ENCODE data around the gene DHX58.
A peak's percentile ranks its signal among the peaks of the same experiment; 100 is the strongest.

The DHX58 gene

DNA sequence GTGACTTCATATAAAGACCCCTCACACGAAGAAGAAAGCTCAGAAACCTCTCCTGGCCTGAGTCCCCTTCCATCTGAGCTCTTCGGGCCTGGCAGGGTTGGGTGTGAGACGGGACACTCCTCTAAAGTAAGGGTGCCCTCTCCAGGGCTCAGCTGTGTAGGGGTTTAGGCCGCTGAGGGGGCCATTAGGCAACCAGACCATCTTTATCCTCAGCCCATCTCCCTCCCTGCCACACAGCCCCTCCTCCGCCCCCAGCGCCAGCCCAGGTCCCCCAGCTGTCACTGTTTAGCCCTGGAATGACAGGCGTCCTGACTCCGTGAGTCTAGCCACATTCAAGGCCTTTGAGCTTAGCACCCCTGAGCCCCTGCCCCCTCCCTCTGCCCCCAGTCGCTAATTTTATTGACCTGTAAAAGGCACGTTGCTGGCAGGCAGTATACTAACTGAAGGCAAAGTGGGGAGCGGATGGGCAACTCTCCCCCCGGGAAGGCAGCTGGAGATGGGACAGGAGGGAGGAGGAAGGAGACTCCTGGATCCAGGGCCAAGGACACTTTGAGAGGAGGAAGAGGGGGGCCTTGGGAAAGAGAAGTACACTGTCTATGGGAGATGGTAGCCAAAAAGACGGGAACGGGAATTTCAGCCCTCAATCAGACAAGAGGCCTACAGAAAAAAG, 13.6 kb downstream of the DHX58 start:
- Histone ChIP-seq H3K36me3 (ENCODE audit: control insufficient read depth in 1 of 2, insufficient read depth in 2 of 2, low read length in 2 of 2) (peaks cover 0 to 7% of the 10 kb centered on the region in 2 donors), H3K27ac (ENCODE audit: low read depth, low read length) (no peak overlapping the region), H3K9ac (ENCODE audit: low read depth in 1 of 2, low read length in 2 of 2) (no peak overlapping the region), H3K27me3 (ENCODE audit: control insufficient read depth in 1 of 2, insufficient read depth in 2 of 2, low read length in 2 of 2) (peaks cover 19 to 20% of the 10 kb centered on the region in 2 donors), H3K9me3 (ENCODE audit: control insufficient read depth in 1 of 2, low read length in 2 of 2) (no peaks in the 10 kb centered on the region), H3K4me3 (ENCODE audit: low read depth in 1 of 2, low read length in 2 of 2) (no peak overlapping the region), H3K4me1 (ENCODE audit: control insufficient read depth in 1 of 2, insufficient read depth in 2 of 2, low read length in 2 of 2) (peaks cover 0 to 4% of the 10 kb centered on the region in 2 donors)

DNA sequence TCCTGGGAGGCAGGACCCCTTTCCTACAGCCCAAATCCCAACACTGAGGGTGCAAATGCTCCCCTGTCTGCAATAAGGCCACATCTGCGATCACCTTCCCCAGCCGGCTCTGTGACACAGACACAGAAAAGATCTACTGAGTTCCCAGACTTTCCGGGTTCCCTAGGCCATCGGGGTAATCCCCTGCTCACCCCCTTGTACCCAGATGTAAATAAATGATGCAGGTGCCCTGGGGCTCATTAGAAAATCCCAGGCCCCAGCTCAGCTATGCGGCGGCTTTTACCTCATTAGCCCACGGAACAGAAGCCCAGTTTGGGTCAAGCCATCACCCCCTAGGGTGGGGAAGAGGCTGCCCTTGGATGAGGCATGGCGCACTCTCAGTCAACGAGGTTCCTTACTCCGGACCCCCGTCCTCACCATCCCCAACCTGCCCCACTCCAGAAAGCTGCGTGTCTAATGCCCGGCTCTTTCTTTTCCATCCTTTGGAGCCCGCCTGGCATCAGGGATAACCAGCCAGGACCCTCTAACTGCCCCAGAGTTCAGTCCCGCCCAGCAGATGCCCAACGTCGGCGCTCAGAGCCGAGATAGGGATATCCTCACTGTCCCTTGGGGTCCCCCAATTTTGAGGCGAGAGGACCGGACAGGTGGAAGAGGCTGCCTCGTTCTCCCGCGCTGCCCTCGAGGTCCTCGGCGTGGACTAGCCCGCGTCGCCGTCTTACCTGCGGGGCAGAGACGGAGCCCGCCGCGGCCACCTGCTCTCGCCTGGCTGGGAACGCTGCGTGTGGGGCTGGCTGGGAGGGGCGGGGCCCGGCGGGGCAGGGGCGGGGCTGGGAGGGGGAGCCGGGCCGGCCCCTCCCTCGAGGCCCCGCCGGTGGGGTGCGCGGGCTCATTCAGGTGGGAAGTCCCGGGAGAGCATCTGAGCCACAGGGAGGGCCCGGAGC, 14.6 kb downstream of the DHX58 start, which contains the start of gene ZNF385C:
ZNF385C (minus strand) TSS at position 783 of the 941 bp plus-strand sequence. CDS start 35,417 bp downstream, outside the sequence.
- Histone ChIP-seq H3K4me1 (ENCODE audit: control insufficient read depth in 1 of 2, insufficient read depth in 2 of 2, low read length in 2 of 2) (peaks cover 0 to 4% of the 10 kb centered on the region in 2 donors), H3K36me3 (ENCODE audit: control insufficient read depth in 1 of 2, insufficient read depth in 2 of 2, low read length in 2 of 2) (peaks cover 0 to under 1% of the 10 kb centered on the region in 2 donors), H3K27ac (ENCODE audit: low read depth, low read length) (no peak within 1 kb of the TSS), H3K9me3 (ENCODE audit: control insufficient read depth in 1 of 2, low read length in 2 of 2) (no peaks in the 10 kb centered on the region), H3K4me3 (ENCODE audit: low read depth in 1 of 2, low read length in 2 of 2) (peak within 1 kb of the TSS in 1 of 2 donors; percentile 40), H3K9ac (ENCODE audit: low read depth in 1 of 2, low read length in 2 of 2) (no peak within 1 kb of the TSS), H3K27me3 (ENCODE audit: control insufficient read depth in 1 of 2, insufficient read depth in 2 of 2, low read length in 2 of 2) (peaks cover 19 to 20% of the 10 kb centered on the region in 2 donors)

DNA sequence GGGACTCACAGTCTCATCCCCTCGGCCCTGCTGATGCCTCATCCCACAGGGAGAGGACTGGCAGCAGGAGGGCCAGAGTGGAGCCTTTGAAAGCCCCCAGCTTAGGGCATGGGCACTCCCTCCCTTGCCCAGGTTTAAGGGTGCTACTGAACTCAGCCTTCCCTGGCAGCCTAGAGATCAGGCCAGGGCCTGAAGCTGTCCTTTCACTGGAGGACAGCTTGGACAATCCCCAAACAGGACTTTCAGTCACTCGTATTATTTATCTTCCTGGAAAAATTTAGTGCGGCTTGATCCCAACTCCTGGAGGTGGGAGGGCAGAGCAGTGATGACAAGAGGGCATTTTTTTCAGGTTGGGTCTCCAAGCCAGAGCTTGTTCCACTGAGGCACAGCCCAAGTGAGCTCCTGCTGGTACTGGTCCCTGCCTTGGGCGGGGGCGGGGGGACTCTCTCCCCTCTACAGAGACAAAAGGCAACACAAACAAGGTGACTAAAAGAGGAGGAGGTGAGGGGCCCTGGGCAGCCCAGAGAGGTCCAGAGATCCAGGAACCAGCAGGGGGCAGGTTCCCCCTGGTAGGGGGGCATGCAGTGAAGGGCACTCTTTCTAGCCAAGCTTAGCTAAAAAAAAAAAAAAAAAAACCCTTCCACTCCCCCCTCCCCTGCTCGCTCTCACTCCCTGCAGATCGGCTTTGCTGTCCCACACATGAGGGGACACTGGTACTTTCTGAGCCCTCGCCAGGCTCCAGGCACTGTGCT, 16.0 kb downstream of the DHX58 start:
- H3K4me1 ChIP-seq (ENCODE audit: control insufficient read depth in 1 of 2, insufficient read depth in 2 of 2, low read length in 2 of 2): peaks cover 0 to 4% of the 10 kb centered on the region in 2 donors
- no peaks in the 10 kb centered on the region for H3K9me3 ChIP-seq (ENCODE audit: control insufficient read depth in 1 of 2, low read length in 2 of 2)
- peaks cover 19 to 20% of the 10 kb centered on the region in 2 donors for H3K27me3 ChIP-seq (ENCODE audit: control insufficient read depth in 1 of 2, insufficient read depth in 2 of 2, low read length in 2 of 2)
- no peak overlapping the region for H3K4me3 ChIP-seq (ENCODE audit: low read depth in 1 of 2, low read length in 2 of 2)
- H3K27ac ChIP-seq (ENCODE audit: low read depth, low read length): no peak overlapping the region
- no peaks in the 10 kb centered on the region for H3K36me3 ChIP-seq (ENCODE audit: control insufficient read depth in 1 of 2, insufficient read depth in 2 of 2, low read length in 2 of 2)
- H3K9ac ChIP-seq (ENCODE audit: low read depth in 1 of 2, low read length in 2 of 2): no peak overlapping the region

DNA sequence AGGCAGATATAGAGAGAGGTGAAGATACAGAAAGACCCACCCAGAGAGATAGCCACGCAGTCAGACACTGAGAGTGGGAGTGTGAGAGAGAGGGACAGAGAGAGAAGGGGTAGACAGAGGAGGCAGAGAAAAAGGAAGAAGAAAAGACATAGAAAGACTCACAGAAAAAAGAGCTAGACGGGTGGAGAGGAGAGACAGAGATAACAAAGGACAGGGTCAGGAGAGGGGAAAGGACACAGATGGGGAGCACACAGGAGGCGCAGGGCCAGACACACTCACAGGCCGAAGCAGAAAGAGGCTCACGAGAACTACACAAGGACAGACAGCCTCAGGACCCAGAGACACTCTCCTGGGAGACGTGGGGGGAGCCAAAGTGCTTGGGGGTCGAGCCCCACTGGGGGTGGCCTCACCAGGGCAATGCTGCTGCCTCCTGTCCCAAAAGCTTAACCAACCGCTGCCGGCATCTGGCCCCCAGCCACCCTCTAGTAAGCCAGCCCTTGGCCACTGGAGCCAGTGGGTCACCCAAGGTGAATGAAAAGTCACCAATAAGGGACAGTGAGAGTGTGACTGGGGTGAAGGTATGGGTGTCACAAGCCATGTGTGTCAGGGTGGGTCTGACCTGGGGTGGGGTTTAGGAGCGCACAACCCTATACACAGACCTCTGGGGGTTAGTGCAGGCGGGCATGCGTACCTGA, 18.0 kb downstream of the DHX58 start:
- Histone ChIP-seq H3K4me1 (ENCODE audit: control insufficient read depth in 1 of 2, insufficient read depth in 2 of 2, low read length in 2 of 2) (peaks cover 0 to 4% of the 10 kb centered on the region in 2 donors), H3K9me3 (ENCODE audit: control insufficient read depth in 1 of 2, low read length in 2 of 2) (no peaks in the 10 kb centered on the region), H3K36me3 (ENCODE audit: control insufficient read depth in 1 of 2, insufficient read depth in 2 of 2, low read length in 2 of 2) (no peaks in the 10 kb centered on the region), H3K9ac (ENCODE audit: low read depth in 1 of 2, low read length in 2 of 2) (no peak overlapping the region), H3K27me3 (ENCODE audit: control insufficient read depth in 1 of 2, insufficient read depth in 2 of 2, low read length in 2 of 2) (peaks cover 20 to 22% of the 10 kb centered on the region in 2 donors), H3K27ac (ENCODE audit: low read depth, low read length) (no peak overlapping the region), H3K4me3 (ENCODE audit: low read depth in 1 of 2, low read length in 2 of 2) (no peak overlapping the region)

DNA sequence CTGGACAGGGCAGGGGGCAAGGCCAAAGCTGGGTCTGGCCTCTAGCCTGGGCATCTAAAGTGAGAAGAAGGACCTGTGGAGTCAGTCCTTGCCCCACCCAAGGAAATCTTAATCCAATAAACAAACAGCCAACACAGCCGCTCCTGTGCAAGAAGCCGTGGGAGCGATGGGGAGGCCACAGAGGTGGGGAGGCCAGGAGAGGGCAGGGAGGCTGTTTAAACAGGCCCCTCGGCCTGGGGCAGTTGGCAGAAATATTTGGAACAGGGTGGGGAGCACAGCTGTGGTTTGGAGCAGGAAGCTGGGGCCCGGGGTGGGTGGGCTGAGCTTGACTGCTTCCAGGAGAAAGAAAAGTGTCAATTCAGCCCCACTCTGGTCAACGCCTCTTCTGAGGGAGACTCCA, 19.6 kb downstream of the DHX58 start:
- no peaks in the 10 kb centered on the region for H3K36me3 ChIP-seq (ENCODE audit: control insufficient read depth in 1 of 2, insufficient read depth in 2 of 2, low read length in 2 of 2)
- H3K27me3 ChIP-seq (ENCODE audit: control insufficient read depth in 1 of 2, insufficient read depth in 2 of 2, low read length in 2 of 2): peaks cover 24 to 27% of the 10 kb centered on the region in 2 donors
- H3K4me1 ChIP-seq (ENCODE audit: control insufficient read depth in 1 of 2, insufficient read depth in 2 of 2, low read length in 2 of 2): peaks cover 0 to 1% of the 10 kb centered on the region in 2 donors
- H3K4me3 ChIP-seq (ENCODE audit: low read depth in 1 of 2, low read length in 2 of 2): no peak overlapping the region
- no peaks in the 10 kb centered on the region for H3K9me3 ChIP-seq (ENCODE audit: control insufficient read depth in 1 of 2, low read length in 2 of 2)
- no peak overlapping the region for H3K9ac ChIP-seq (ENCODE audit: low read depth in 1 of 2, low read length in 2 of 2)
- no peak overlapping the region for H3K27ac ChIP-seq (ENCODE audit: low read depth, low read length)

DNA sequence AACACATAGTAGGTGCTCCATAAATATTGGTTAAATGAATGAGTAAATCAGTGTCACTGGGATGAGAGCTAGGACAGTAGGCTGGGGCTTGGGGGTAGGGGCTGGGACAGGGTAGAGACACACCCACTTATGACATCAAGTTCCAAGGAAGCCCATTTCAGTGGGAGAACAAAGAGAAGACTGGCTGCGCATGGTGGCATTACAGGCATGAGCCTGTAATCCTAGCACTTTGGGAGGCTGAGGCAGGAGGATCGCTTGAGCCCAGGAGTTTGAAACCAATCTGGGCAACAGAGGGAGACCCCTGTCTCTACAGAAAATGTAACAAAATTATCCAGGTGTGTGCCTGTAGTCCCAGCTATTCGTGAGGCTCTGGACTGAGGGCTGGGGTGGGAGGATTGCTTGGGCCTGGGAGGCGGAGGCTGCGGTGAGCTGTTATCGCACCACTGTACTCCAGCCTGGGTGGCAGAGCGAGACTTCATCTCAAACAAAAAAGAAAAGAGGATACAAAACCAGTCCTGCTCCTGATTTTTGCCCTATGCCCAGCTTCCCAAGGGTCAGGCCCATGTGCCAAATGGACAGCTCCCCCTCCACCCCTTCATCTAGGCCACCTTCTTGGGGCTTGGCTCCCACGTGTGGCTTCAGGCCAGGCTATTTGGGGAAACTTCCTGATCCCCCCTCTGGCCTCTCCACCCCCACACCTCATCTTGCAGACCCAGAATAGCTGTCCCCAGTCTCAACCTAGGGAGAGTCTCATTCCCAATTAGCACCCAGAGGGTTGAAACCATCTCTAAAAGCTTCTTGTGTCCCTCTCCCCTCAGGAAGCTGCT, 21.3 kb downstream of the DHX58 start:
- Histone ChIP-seq H3K36me3 (ENCODE audit: control insufficient read depth in 1 of 2, insufficient read depth in 2 of 2, low read length in 2 of 2) (no peaks in the 10 kb centered on the region), H3K9ac (ENCODE audit: low read depth in 1 of 2, low read length in 2 of 2) (no peak overlapping the region), H3K4me3 (ENCODE audit: low read depth in 1 of 2, low read length in 2 of 2) (no peak overlapping the region), H3K9me3 (ENCODE audit: control insufficient read depth in 1 of 2, low read length in 2 of 2) (no peaks in the 10 kb centered on the region), H3K4me1 (ENCODE audit: control insufficient read depth in 1 of 2, insufficient read depth in 2 of 2, low read length in 2 of 2) (no peaks in the 10 kb centered on the region), H3K27me3 (ENCODE audit: control insufficient read depth in 1 of 2, insufficient read depth in 2 of 2, low read length in 2 of 2) (peaks cover 11 to 21% of the 10 kb centered on the region in 2 donors), H3K27ac (ENCODE audit: low read depth, low read length) (no peak overlapping the region)

DNA sequence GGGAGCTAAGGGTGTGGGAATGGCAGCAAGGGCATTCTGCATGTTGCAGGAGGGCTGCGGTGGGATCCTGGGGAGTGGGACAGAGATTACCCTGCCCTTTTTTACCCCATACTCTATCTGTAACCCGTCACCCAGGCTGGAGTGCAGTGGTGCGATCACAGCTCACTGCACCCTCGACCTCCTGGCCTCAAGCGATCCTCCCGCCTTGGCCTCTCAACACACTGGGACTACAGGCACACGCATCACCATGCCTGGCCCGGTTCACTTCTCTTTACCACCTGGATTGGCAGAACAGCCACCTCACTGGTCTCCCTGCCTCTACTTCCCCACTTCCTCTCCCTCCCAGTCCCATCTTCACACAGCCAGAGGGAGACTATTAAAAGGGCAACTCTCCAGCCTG, 23.8 kb downstream of the DHX58 start:
- Histone ChIP-seq H3K4me1 (ENCODE audit: control insufficient read depth in 1 of 2, insufficient read depth in 2 of 2, low read length in 2 of 2) (no peaks in the 10 kb centered on the region), H3K4me3 (ENCODE audit: low read depth in 1 of 2, low read length in 2 of 2) (no peak overlapping the region), H3K9me3 (ENCODE audit: control insufficient read depth in 1 of 2, low read length in 2 of 2) (no peaks in the 10 kb centered on the region), H3K9ac (ENCODE audit: low read depth in 1 of 2, low read length in 2 of 2) (no peak overlapping the region), H3K36me3 (ENCODE audit: control insufficient read depth in 1 of 2, insufficient read depth in 2 of 2, low read length in 2 of 2) (no peaks in the 10 kb centered on the region), H3K27me3 (ENCODE audit: control insufficient read depth in 1 of 2, insufficient read depth in 2 of 2, low read length in 2 of 2) (peaks cover 8 to 19% of the 10 kb centered on the region in 2 donors), H3K27ac (ENCODE audit: low read depth, low read length) (no peak overlapping the region)

DNA sequence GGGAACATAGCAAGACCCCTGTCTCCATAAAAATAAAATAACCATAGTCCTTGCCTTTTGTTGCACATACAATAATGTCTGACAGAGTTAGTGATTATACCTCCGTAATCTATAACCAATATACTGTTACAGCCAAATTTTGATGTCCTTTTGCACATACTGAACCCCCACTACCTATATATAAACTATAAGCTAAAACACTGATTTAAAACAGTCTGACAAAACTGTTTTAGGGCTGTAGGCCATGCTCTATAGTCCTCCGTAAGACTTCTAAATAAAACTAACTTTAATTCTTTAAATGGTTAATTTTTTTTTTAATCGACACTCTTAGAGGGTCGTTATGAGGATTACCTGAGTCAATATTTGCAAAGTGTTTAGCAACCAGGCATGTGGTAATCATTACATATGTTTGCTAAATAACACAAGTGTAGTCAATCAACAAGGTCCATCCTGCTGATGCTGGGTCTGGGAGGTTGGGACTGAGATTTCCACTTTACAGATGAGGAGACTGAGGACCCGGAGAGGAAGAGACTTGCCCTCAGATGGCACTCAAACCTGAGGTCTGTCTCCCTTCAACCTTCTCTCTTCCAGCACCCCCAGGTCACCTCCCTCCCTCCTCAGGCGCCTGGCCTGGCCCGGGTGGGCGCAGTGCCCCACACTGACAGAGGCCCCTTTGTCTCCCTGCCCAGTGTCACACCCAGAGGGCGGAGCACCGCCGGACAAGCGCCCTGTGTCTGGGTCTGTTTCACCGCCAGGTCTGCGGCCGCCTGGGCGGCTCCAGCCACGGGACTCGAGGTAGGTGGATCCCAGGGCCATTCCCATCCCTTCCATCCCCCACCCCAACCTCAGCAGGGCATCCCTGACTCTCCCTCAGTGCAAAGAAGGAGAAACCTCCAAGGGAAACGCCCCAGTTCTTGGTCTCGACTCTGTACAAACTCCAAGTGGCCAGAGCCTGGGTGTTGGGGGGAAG, 24.5 kb downstream of the DHX58 start:
- no peak overlapping the region for H3K9ac ChIP-seq (ENCODE audit: low read depth in 1 of 2, low read length in 2 of 2)
- peaks cover 8 to 19% of the 10 kb centered on the region in 2 donors for H3K27me3 ChIP-seq (ENCODE audit: control insufficient read depth in 1 of 2, insufficient read depth in 2 of 2, low read length in 2 of 2)
- H3K36me3 ChIP-seq (ENCODE audit: control insufficient read depth in 1 of 2, insufficient read depth in 2 of 2, low read length in 2 of 2): no peaks in the 10 kb centered on the region
- H3K4me3 ChIP-seq (ENCODE audit: low read depth in 1 of 2, low read length in 2 of 2): no peak overlapping the region
- no peak overlapping the region for H3K27ac ChIP-seq (ENCODE audit: low read depth, low read length)
- no peaks in the 10 kb centered on the region for H3K4me1 ChIP-seq (ENCODE audit: control insufficient read depth in 1 of 2, insufficient read depth in 2 of 2, low read length in 2 of 2)
- H3K9me3 ChIP-seq (ENCODE audit: control insufficient read depth in 1 of 2, low read length in 2 of 2): no peaks in the 10 kb centered on the region
